Measurements from ENCODE around the gene ETFDH.
"Not testable (repeated sequence)": the region's sequence is repeated elsewhere in the genome, so short reads cannot be mapped to it uniquely, and the experiment has no call there.

The ETFDH gene

DNA sequence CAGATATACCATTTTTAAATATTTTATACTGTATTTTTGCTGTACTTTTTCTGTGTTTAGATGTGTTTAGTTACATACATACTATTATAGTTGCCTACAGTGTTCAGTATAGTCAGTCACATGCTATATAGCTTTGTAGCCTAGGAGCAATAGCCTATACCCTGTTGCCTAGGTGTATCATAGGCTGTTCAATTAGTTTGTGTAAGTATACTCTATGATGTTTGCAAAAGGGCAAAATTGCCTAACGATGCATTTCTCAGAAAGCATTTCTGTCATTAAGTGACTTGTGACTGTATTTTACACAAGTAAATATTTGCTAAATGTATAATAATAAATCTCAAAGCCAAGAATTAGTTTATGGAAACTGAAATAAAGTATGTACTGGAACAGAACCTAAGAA lies 9.5 kb downstream of the ETFDH start:
- no peak for DNase-seq (ENCODE audit: low read depth)

DNA sequence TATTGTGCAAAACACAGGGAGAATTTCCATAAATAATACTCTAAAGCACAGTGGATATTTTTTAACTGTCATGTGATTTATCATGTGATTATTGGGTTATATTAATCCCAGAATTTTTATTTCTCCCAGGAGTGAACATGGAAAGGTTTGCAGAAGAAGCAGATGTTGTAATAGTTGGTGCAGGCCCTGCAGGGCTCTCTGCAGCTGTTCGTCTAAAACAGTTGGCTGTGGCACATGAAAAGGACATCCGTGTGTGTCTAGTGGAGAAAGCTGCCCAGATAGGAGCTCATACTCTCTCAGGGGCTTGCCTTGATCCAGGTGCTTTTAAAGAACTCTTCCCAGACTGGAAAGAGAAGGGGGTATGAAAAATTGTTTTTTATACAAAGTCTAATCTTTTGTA lies 10.0 kb downstream of the ETFDH start:
- DNase-seq (ENCODE audit: low read depth): no peak

- DNase-seq (ENCODE audit: low read depth): no peak
Observed at GRCh38 chr4:158688813-158689212, 16.7 kb downstream of the ETFDH start.

DNA sequence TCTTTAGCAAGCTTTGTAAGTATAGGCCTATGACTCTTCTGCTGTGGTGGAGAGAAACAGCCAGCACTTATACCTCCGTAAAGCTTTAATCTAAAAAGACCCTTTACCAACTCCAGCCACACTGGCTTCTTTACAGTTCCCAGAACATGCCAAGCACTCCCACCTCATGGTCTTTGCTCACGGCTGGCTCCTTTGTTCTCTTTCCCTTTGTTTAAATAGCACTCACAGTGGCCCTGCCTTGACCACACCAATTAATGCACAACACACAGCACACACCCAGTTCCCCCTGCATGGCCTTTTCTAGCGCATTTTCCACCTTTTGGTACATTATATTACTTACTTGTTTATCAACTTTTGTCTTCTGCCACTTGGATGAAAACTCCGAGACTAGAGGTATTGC lies 32.2 kb downstream of the ETFDH start:
- no peak for DNase-seq (ENCODE audit: low read depth)

DNA sequence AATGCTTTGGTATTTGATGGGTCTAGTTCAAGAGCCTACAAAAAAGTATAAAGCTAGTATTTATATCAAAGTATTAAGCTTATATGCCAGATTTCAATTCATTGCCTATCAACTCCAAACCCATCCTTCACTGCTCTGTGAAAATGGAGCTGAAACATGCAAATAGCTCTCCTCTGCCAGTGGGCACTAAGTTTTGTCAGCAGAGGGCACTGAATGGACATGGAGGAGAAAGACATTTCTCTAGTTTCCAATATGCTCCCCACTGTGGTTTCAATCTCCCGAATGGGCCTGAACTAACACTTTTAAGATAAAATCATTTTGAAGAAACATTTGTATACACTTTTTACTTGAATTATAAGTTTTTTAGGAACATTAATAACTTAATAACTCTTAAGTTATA lies 38.7 kb downstream of the ETFDH start:
- DNase-seq (ENCODE audit: low read depth): no peak

DNA sequence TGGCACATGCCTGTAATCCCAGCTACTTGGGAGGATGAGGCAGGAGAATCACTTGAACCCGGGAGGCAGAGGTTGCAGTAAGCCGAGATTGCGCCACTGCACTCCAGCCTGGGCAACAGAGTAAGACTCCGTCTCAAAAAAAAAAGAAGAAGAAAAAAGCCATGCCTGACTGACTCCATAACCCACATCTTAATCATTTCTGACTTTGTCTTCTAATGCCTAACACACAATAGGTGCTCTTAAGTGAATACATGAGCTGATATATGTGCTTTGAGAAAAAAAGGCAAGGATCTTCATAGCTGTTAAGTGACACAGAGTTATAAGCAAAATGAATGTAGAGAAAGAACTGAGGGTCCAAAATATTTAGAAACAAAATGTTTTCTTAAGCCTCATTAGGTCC lies 40.5 kb downstream of the ETFDH start:
- DNase-seq (ENCODE audit: low read depth): not testable (repeated sequence)

- DNase-seq (ENCODE audit: low read depth): no peak
Observed at GRCh38 chr4:158714937-158715336, 42.8 kb downstream of the ETFDH start.

DNA sequence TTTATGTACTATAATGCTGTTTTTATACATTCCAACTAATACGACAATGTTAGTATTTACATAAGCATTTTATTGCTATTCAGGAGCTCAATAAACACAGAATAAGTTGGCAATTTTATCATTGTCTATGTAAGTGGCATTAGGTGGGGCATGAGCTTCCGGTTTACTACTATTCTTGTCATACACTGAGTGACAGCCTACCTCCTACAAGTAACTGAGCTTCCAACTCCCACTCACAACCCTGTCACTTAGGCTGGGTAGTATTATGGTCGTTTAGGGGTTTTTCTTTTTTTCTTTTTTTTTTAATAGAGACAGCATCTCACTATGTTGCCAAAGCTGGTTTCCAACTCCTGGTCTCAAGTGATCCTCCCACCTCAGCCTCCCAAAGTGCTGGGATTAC lies 43.7 kb downstream of the ETFDH start:
- no peak for DNase-seq (ENCODE audit: low read depth)

GRCh38 chr4:158721680-158722079 lies 49.6 kb downstream of the ETFDH start:
- DNase-seq (ENCODE audit: low read depth): no peak

DNA sequence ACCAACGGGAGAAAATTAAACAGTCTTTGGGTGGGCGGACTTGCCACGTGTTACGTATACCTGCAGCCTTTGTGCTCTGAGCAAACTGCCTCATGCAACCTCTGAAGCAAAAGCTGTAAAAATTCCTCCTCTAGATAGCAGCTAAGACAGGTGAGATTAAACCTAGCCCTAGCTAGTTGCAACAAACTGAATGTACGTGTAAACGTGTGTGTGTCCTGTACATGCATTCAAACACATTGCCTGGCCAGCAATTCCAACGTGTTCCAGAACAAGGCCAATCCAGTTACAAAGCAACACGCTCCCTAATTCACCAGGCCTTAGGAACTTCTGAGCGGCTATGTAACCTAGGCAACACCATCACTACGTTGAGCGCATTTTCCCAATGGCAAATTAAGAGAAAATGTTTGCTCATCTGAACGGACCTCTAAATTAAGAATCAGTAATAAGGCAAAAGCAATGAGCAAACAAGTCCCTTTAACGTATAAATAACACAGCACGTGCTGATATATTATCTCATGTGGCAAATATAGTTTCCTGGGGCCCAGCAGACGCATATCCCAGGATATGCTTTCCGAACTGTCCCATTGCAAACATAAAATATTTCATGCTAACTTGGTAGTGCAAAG lies 50.3 kb downstream of the ETFDH start:
- no peak for DNase-seq (ENCODE audit: low read depth)

DNA sequence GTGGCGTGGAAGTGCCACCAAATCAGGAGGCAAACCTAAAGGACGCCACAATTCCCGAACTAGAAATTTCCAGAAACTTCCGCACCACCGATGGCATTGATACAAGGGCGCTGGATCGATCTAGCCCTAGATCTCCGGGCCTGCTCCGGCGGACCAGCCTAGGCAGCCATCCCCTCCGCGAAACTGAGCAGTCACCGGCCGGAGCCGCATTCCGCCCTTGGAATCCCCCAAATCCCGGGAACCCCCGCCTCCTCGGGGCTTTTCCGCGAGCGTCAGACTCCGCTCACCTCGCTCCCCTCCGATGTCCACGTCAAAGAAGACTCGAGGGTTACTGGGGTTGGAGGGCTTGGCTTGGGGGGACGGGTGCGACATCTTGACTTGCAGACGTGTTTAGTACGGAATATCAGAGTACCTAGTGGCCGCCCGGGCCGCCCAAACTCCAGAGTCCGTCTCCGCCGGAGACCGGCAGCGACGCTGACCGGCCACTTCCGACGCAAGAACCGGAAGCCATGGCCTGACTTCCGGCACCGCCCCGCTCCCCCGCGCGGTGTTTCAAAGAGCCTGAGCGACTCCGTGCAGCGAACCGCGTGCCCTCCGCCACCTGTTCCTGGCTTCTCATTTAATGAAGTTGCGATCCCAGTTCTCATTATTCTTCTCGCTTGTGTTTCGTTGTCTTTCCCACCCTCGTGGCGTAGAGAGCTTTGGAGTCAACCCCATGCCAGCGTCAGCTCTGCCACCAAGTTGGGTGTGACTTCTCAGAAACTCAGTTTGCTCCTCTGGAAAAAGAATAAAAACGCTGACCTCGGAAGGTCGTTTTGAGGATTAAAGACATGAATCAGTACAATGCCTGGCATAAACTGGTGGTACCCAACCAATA lies 51.1 kb downstream of the ETFDH start, which contains the start of gene PPID:
Gene PPID, minus strand, starts transcription at position 480 of the 877 bp plus-strand sequence. Its CDS starts 108 bp downstream, at position 372.
- DNase-seq (ENCODE audit: low read depth): peak; percentile 83

DNA sequence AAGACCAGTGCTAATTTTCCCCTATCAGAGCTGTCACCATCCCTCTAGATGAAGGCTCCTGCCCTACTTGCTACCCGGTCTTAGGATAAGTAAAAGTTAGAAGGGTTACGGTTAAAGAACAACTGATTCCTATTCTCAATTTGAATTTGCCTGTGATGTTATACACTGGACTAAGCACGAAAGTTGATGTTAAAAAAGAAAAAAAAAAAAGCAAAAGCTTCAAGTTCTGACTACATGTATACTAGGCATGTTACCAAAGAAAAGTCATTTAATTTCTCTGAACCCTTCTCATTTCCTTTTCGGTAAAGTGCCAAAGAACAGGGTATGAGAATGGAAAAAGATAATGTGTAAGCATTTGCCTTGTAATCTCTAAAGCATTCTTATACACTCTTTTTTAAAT lies 52.5 kb downstream of the ETFDH start:
- no peak for DNase-seq (ENCODE audit: low read depth)

DNA sequence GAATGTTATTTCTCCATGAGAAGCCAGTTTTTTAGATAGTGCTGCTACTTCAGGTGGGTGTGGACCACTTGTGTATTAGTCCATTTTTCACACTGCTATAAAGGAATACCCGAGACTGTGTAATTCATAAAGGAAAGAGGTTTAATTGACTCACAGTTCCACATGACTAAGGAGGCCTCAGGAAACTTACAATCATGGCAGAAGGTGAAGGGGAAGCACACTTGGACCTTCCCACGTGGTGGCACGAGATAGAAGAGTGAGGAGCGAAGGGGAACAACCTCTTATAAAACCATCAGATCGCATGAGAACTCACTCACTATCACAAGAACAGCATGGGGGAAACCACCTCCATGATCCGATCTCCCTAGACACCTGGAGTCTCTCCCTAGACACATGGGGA lies 54.5 kb downstream of the ETFDH start:
- DNase-seq (ENCODE audit: low read depth): no peak

GRCh38 chr4:158728236-158728635 lies 56.1 kb downstream of the ETFDH start:
- DNase-seq (ENCODE audit: low read depth): no peak

DNA sequence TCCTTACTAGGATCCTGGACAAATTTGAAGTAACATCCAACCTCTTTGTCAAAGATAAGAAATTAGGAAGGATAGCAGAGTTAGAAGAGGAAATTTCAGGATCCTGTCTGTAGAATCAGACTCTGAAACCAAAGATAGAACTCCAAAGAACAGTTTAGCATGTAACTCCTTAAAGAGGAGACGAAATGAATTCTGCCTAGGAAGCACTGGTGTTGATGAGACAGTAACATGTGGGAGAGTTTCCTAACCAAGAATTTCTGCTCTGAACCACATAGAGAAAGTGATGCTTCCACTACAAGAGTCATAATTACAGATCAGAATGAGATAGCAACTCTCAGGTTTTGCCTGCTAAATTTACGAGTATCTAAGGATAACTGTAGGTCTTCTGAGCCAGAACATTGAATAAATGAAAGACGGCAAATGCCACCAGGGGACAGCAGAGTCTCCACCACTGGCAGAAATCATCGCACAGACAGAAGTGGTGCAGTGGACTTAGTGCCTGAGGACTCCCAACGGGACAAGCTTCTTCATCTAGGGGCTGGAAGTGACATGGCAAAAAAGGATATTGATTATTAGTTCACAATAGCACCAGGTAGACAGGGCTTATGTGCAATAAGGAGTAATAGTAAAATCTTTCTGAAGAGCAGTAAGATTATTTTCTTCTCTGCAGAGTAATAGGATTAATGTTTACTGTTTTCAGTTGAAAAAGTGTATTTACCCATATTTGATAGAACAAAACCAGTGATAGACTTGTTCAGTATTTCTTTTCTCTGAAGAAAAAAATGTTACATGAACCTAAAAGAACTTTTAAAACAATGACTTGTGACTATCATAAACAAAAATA lies 57.8 kb downstream of the ETFDH start:
- peak; percentile 41 for DNase-seq (ENCODE audit: low read depth)

DNA sequence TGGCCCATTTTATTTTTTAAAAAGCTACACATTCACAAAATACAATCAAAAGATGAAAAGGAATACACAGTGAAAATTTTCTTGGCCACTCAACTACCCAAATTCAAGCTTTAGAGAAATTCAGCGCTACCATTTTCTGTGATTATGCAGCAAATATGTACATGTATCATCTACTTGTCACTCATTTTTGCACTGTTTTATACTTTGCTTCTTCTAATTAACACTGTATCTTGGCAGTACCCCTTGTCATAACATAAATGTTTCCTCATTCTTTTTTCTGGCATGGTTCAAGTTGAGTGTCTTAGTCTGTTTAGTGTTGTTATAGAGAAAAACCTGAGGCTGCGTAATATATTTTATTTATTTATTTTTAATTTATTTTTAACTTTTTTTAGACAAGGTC lies 66.8 kb downstream of the ETFDH start:
- DNase-seq (ENCODE audit: low read depth): no peak

GRCh38 chr4:158739600-158739999 lies 67.5 kb downstream of the ETFDH start:
- DNase-seq (ENCODE audit: low read depth): no peak

GRCh38 chr4:158741326-158742021 lies 69.4 kb downstream of the ETFDH start:
- no peak for DNase-seq (ENCODE audit: low read depth)

- not testable (repeated sequence) for DNase-seq (ENCODE audit: low read depth)
Observed at GRCh38 chr4:158746537-158746936, 74.4 kb downstream of the ETFDH start.

- DNase-seq (ENCODE audit: low read depth): no peak
Observed at GRCh38 chr4:158750379-158750778, 78.3 kb downstream of the ETFDH start.

DNA sequence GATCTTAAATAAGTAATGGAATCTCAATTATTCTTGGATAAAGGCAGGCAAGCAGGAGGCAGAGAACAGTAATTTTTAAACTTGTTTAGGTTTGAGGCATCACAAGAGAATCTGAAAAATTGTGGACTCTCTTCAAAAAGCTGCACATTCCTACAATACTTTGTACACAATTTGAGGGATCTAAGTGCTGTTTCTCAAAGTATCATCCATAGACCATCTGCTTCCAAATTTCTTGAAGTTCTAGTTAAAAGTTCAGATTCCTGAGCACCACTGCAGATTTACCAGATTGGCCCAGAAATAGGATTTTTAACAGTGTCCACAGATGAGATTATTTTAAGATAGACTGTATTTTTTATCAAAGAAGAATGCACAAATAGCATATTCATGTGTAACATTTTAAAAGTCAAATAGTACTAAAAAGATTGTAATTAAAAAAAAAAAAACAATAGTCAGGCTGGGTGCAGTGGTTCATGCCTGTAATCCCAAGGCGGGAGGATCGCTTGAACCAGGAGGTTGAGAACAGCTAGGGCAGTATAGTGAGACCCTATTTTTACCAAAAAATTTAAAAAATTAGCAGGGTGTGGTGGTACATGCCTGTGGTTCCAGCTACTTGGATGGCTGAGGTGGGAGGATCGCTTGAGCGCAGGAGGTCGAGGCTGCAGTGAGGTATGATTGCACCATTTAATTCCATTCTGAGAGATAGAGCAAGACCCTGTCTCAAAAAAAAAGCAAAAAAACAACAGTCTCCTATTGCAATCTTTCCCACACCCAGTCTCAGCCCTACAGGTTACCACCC lies 82.5 kb downstream of the ETFDH start:
- DNase-seq (ENCODE audit: low read depth): no peak

Data from activated T-cell treated with anti-CD3 and anti-CD28 coated beads for 48 hours (primary cell).